GM21381 (cell line): ENCODE results near the gene P2RY11.

Experiments
- ATAC-seq: cut with Tn5 transposase; IDR thresholded peaks from one replicate; pipeline ENCODE4 v1.9.1; 2021; ENCODE audit warnings: mild to moderate bottlenecking, moderate library complexity; ENCODE audit not compliant: unreplicated experiment

Gene P2RY11

GRCh38 chr19:10111405-10111811, at the start of gene P2RY11:
P2RY11 (plus strand) TSS chr19:10111693; CDS start chr19:10111722, 29 bp downstream.
- no peak for ATAC-seq

- ATAC-seq, result no peak
Observed at GRCh38 chr19:10061717-10062310, 49.7 kb upstream of the P2RY11 start.

- ATAC-seq, result no peak
Observed at GRCh38 chr19:10068205-10068604, 43.3 kb upstream of the P2RY11 start.

- ATAC-seq, result no peak
Observed at GRCh38 chr19:10069046-10069445, 42.4 kb upstream of the P2RY11 start.

GRCh38 chr19:10070730-10071446, 40.6 kb upstream of the P2RY11 start:
- no peak for ATAC-seq

GRCh38 chr19:10074153-10074552, 37.3 kb upstream of the P2RY11 start:
- ATAC-seq, result no peak

- no peak for ATAC-seq
Observed at GRCh38 chr19:10076535-10076934, 35.0 kb upstream of the P2RY11 start.

GRCh38 chr19:10078329-10078728, 33.2 kb upstream of the P2RY11 start:
- ATAC-seq, result no peak

GRCh38 chr19:10079031-10079453, 32.5 kb upstream of the P2RY11 start:
- ATAC-seq, result no peak

- ATAC-seq, result no peak
Observed at GRCh38 chr19:10083911-10084310, 27.6 kb upstream of the P2RY11 start.

- ATAC-seq, result no peak
Observed at GRCh38 chr19:10084803-10085202, 26.7 kb upstream of the P2RY11 start.

- ATAC-seq, result peak; percentile 83
Observed at GRCh38 chr19:10085641-10086590, 25.6 kb upstream of the P2RY11 start, which contains the start of gene SHFL. SHFL (plus strand) TSS chr19:10086317; CDS start chr19:10086428, 111 bp downstream.

GRCh38 chr19:10086591-10087192, 24.8 kb upstream of the P2RY11 start:
- ATAC-seq, result no peak

GRCh38 chr19:10087296-10088061, 24.0 kb upstream of the P2RY11 start:
- no peak for ATAC-seq

- ATAC-seq, result no peak
Observed at GRCh38 chr19:10088949-10089554, 22.4 kb upstream of the P2RY11 start.

GRCh38 chr19:10089801-10090375, 21.6 kb upstream of the P2RY11 start:
- no peak for ATAC-seq

- no peak for ATAC-seq
Observed at GRCh38 chr19:10091370-10091687, 20.2 kb upstream of the P2RY11 start.

GRCh38 chr19:10091895-10092641, 19.4 kb upstream of the P2RY11 start:
- no peak for ATAC-seq
